ENCODE measurements around the gene HCRTR1.
A peak's percentile ranks its signal among the peaks of the same experiment; 100 is the strongest.

Gene HCRTR1

GRCh38 chr1:31643976-31644559 is 26.6 kb downstream of the HCRTR1 start:
- H3K4me3 ChIP-seq (ENCODE audit: low read depth, low read length) = peak overlapping the region; percentile 82
- DNase-seq (ENCODE audit: low read depth) = no peak
- no peak for TF ChIP-seq CTCF (IDR thresholded peaks at IDR 0.05; ENCODE audit: low read depth, low read length, missing control alignments)
- in situ Hi-C loops (cut with HindIII; ENCODE audit: low sequenced_read_pairs) = no loop called here

GRCh38 chr1:31644560-31645273 is 27.2 kb downstream of the HCRTR1 start, which contains the start of gene PEF1:
PEF1 (minus strand) TSS chr1:31644876; CDS start chr1:31644864, 12 bp downstream.
- H3K4me3 ChIP-seq (ENCODE audit: low read depth, low read length) = peak within 1 kb of the TSS; percentile 82
- in situ Hi-C loops (cut with HindIII; ENCODE audit: low sequenced_read_pairs) = no loop called here
- DNase-seq (ENCODE audit: low read depth) = peak; percentile 95
- TF ChIP-seq CTCF (IDR thresholded peaks at IDR 0.05; ENCODE audit: low read depth, low read length, missing control alignments) = no peak

GRCh38 chr1:31645274-31645568 is 27.7 kb downstream of the HCRTR1 start:
- DNase-seq (ENCODE audit: low read depth) = no peak
- in situ Hi-C loops (cut with HindIII; ENCODE audit: low sequenced_read_pairs) = no loop called here
- peak overlapping the region; percentile 82 for H3K4me3 ChIP-seq (ENCODE audit: low read depth, low read length)
- no peak for TF ChIP-seq CTCF (IDR thresholded peaks at IDR 0.05; ENCODE audit: low read depth, low read length, missing control alignments)

GRCh38 chr1:31646259-31646960 is 28.9 kb downstream of the HCRTR1 start:
- TF ChIP-seq CTCF (IDR thresholded peaks at IDR 0.05; ENCODE audit: low read depth, low read length, missing control alignments) = no peak
- no peak overlapping the region for H3K4me3 ChIP-seq (ENCODE audit: low read depth, low read length)
- no peak for DNase-seq (ENCODE audit: low read depth)
- in situ Hi-C loops (cut with HindIII; ENCODE audit: low sequenced_read_pairs) = no loop called here

- H3K4me3 ChIP-seq (ENCODE audit: low read depth, low read length) = no peak overlapping the region
- no peak for DNase-seq (ENCODE audit: low read depth)
- in situ Hi-C loops (cut with HindIII; ENCODE audit: low sequenced_read_pairs) = no loop called here
- TF ChIP-seq CTCF (IDR thresholded peaks at IDR 0.05; ENCODE audit: low read depth, low read length, missing control alignments) = no peak
These were observed 29.6 kb downstream of the HCRTR1 start for GRCh38 chr1:31647106-31647505.

- in situ Hi-C loops (cut with HindIII; ENCODE audit: low sequenced_read_pairs) = no loop called here
- no peak overlapping the region for H3K4me3 ChIP-seq (ENCODE audit: low read depth, low read length)
- no peak for DNase-seq (ENCODE audit: low read depth)
- TF ChIP-seq CTCF (IDR thresholded peaks at IDR 0.05; ENCODE audit: low read depth, low read length, missing control alignments) = no peak
These were observed 30.7 kb downstream of the HCRTR1 start for GRCh38 chr1:31648190-31648589.

Measured in astrocyte of the cerebellum (primary cell).